Spleen (tissue), 7 donors: Measurements from ENCODE around the gene ANTXR2.

Source experiments
- CTCF ChIP-seq, 11 experiments: fragments of 200-600 bp in 7 of 11; fragments of 450-650 bp in 4 of 11; sonication (generic) in 4 of 11; IDR thresholded peaks in 8 of 11; conservative IDR thresholded peaks in 3 of 11; 1 replicate in 7 of 11; 2 replicates in 4 of 11; pipeline versions ENCODE4 v1.4.0 to v1.8.0; 2016 to 2021; ENCODE audit warnings: antibody characterized with exemption in 11 of 11, inconsistent platforms in 4 of 11, mild to moderate bottlenecking in 1 of 11
- POLR2A ChIP-seq, 3 donors: fragments of 450-650 bp; IDR thresholded peaks; one replicate each; pipeline ENCODE4 v1.5.1; 2017; ENCODE audit warnings: antibody characterized with exemption in 3 of 3, mild to moderate bottlenecking in 1 of 3
- POLR2AphosphoS5 ChIP-seq, 3 donors: sonication (generic); formaldehyde crosslinking; IDR thresholded peaks; one replicate each; pipeline ENCODE4 v1.5.1; 2017; ENCODE audit warnings: antibody characterized with exemption in 3 of 3
- donor health status: DM: no; HTN: no; CAD: no; lungs with moderate emphysema.
- donor health status: DM: no; HTN: no; CAD: no.
- donor health status: DM: no; HTN: no; CAD: no.

- TF ChIP-seq CTCF (IDR thresholded peaks at IDR 0.05 in 8 of 11, conservative IDR thresholded peaks at IDR 0.05 in 3 of 11) (no peak), POLR2A (IDR thresholded peaks at IDR 0.05) (no peak), POLR2AphosphoS5 (IDR thresholded peaks at IDR 0.05) (no peak)
Observed at GRCh38 chr4:79915246-79915645, 157.8 kb downstream of the ANTXR2 start.
